ENCODE data around the gene RAD51B.

RAD51B gene

DNA sequence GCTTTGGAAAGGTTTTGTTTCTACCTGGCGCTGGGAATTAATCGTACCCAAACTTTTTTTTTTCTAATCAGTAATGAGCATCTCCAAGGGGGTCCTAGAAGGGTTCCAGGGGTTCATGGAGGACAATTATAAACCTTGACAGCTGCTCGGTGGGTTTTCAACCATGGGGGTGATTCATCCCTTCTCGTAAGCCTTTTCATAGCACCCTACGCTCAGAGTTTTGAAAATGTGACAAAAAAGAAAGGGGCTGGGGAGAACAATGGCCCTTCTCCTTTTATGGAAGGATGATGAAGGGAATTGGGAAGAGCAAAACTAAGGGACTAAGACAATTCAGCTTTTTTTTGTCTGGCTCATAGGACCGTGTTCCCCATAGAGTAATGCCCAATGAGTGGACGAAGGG is 776.6 kb downstream of the RAD51B start:
- no peaks in the 10 kb centered on the region for H3K27me3 ChIP-seq
- H3K36me3 ChIP-seq = no peaks in the 10 kb centered on the region
- H3K4me1 ChIP-seq = peaks cover 59% of the 10 kb centered on the region
- H4K20me1 ChIP-seq = no peaks in the 10 kb centered on the region
- no peak overlapping the region for H3K27ac ChIP-seq
- no peaks in the 10 kb centered on the region; the same call in 1 of the 2 replicates for H3K9me3 ChIP-seq
- TF ChIP-seq Cebpa-rat (IDR thresholded peaks at IDR 0.05) = no peak
- H3K4me2 ChIP-seq = no peak overlapping the region
- no peak overlapping the region for H3K9ac ChIP-seq
- no peak overlapping the region for H3K4me3 ChIP-seq

DNA sequence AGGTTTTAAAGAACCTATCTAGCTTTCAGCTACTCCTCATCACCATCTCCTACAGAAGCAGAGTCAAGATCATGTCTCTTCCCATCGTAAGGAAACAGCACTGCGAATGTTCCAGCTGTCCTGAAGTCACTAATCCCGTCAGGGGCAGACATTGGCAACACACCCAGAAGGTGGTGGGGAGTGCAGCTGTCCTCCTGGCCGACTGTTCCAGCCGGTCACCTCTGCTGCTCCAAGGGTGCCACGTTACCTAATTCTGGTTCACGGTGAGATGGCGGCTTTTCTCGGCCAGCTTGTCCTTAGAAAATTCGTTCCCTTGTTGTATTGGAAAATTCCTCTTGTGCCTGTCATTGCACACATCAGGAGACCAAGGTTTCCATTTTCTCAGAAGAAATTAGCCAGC is 777.1 kb downstream of the RAD51B start:
- no peaks in the 10 kb centered on the region for H3K36me3 ChIP-seq
- H3K4me3 ChIP-seq = no peak overlapping the region
- no peaks in the 10 kb centered on the region; the same call in 1 of the 2 replicates for H3K9me3 ChIP-seq
- H3K4me1 ChIP-seq = peaks cover 60% of the 10 kb centered on the region
- H3K27ac ChIP-seq = no peak overlapping the region
- no peaks in the 10 kb centered on the region for H3K27me3 ChIP-seq
- H4K20me1 ChIP-seq = no peaks in the 10 kb centered on the region
- TF ChIP-seq Cebpa-rat (IDR thresholded peaks at IDR 0.05) = no peak
- H3K9ac ChIP-seq = no peak overlapping the region
- H3K4me2 ChIP-seq = no peak overlapping the region

- Histone ChIP-seq H3K27me3 (no peaks in the 10 kb centered on the region), H3K4me3 (no peak overlapping the region), H3K9me3 (no peaks in the 10 kb centered on the region; the same call in 1 of the 2 replicates), H3K9ac (no peak overlapping the region), H3K27ac (no peak overlapping the region), H3K4me2 (no peak overlapping the region), H3K36me3 (no peaks in the 10 kb centered on the region), H3K4me1 (peaks cover 56% of the 10 kb centered on the region), H4K20me1 (no peaks in the 10 kb centered on the region)
- TF ChIP-seq Cebpa-rat (IDR thresholded peaks at IDR 0.05) = no peak
Observed at GRCh38 chr14:68598089-68598488, 778.5 kb downstream of the RAD51B start.

- Histone ChIP-seq H3K27ac (no peak overlapping the region), H3K9ac (no peak overlapping the region), H3K4me3 (no peak overlapping the region), H3K27me3 (no peaks in the 10 kb centered on the region), H3K36me3 (no peaks in the 10 kb centered on the region), H3K4me2 (peak overlapping the region; percentile 68; the same call in 1 of the 2 replicates), H4K20me1 (no peaks in the 10 kb centered on the region), H3K4me1 (peaks cover 56% of the 10 kb centered on the region), H3K9me3 (peaks cover 2% of the 10 kb centered on the region; the same call in 1 of the 2 replicates)
- TF ChIP-seq Cebpa-rat (IDR thresholded peaks at IDR 0.05) = peak; percentile 61; the same call in 1 of the 2 replicates
Observed at GRCh38 chr14:68598621-68599447, 779.3 kb downstream of the RAD51B start.

DNA sequence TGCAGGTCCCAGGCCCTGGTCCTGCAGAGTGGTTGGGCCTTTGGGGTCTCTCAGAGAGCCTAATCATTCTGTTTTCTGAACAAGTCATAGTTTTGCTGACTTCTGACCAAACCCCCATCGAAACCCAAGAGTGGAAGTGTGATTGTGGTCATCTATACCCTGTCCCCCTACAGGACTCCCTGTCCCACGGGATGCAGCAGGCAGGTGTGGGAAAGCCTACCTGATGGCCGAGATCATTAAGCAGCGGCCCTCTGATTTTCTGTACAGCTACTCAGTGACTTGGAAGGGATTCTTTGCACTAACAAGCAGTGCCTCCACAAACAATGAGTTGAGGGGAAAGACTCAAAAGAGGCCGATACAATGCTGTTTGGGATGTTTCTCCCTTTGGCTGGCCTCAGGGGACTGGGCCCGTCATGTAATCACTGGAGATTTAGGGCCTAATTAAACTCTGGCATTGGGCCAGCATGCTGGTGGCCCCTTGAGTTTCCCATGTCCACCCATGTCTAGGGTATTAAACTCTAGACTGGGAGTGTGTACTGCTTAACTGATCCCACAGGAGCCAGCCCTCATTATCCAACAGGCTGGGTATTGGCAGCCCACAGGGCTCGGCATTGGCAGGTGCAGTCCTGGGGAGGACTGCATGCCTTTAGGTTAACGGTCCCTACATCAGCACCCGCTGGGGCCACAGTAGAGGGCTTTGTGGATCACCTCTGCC is 780.5 kb downstream of the RAD51B start:
- no peak overlapping the region for H3K9ac ChIP-seq
- H3K4me1 ChIP-seq = peaks cover 46% of the 10 kb centered on the region
- peaks cover 9% of the 10 kb centered on the region for H3K36me3 ChIP-seq
- H3K27me3 ChIP-seq = no peaks in the 10 kb centered on the region
- H4K20me1 ChIP-seq = no peaks in the 10 kb centered on the region
- H3K9me3 ChIP-seq = peaks cover 14% of the 10 kb centered on the region
- H3K4me2 ChIP-seq = peak overlapping the region; percentile 68
- peak overlapping the region; percentile 18 for H3K27ac ChIP-seq
- TF ChIP-seq Cebpa-rat (IDR thresholded peaks at IDR 0.05) = no peak
- no peak overlapping the region for H3K4me3 ChIP-seq

GRCh38 chr14:68602507-68602906 is 782.9 kb downstream of the RAD51B start:
- no peak overlapping the region for H3K9ac ChIP-seq

GRCh38 chr14:68603533-68604360 is 784.2 kb downstream of the RAD51B start:
- H3K9ac ChIP-seq = no peak overlapping the region
- peaks cover 76% of the 10 kb centered on the region for H3K4me1 ChIP-seq
- H3K4me3 ChIP-seq = no peak overlapping the region
- peaks cover 25% of the 10 kb centered on the region for H3K9me3 ChIP-seq
- no peaks in the 10 kb centered on the region for H4K20me1 ChIP-seq
- no peak for TF ChIP-seq Cebpa-rat (IDR thresholded peaks at IDR 0.05)
- H3K27me3 ChIP-seq = no peaks in the 10 kb centered on the region
- peaks cover 14% of the 10 kb centered on the region for H3K36me3 ChIP-seq
- H3K27ac ChIP-seq = peak overlapping the region; percentile 19; the same call in 1 of the 2 replicates
- H3K4me2 ChIP-seq = 0 out of 2 replicates have a peak overlapping the region, but pooled peaks have one; percentile 2

More at GRCh38 chr14:68602507-68602906, 782.9 kb downstream of the RAD51B start:
- TF ChIP-seq Cebpa-rat (IDR thresholded peaks at IDR 0.05) = no peak
- H4K20me1 ChIP-seq = no peaks in the 10 kb centered on the region
- H3K36me3 ChIP-seq = peaks cover 14% of the 10 kb centered on the region
- no peak overlapping the region for H3K4me3 ChIP-seq
- peaks cover 25% of the 10 kb centered on the region for H3K9me3 ChIP-seq
- H3K4me2 ChIP-seq = no peak overlapping the region
- H3K27me3 ChIP-seq = no peaks in the 10 kb centered on the region
- no peak overlapping the region for H3K27ac ChIP-seq
- H3K4me1 ChIP-seq = peaks cover 64% of the 10 kb centered on the region

GRCh38 chr14:68604361-68604730 is 784.8 kb downstream of the RAD51B start:
- peaks cover 14% of the 10 kb centered on the region for H3K36me3 ChIP-seq
- no peaks in the 10 kb centered on the region for H4K20me1 ChIP-seq
- no peaks in the 10 kb centered on the region for H3K27me3 ChIP-seq
- no peak overlapping the region for H3K4me2 ChIP-seq
- no peak overlapping the region for H3K9ac ChIP-seq
- H3K4me1 ChIP-seq = peaks cover 76% of the 10 kb centered on the region
- H3K9me3 ChIP-seq = peaks cover 25% of the 10 kb centered on the region
- no peak overlapping the region for H3K4me3 ChIP-seq
- H3K27ac ChIP-seq = peak overlapping the region; percentile 19; the same call in 1 of the 2 replicates
- no peak for TF ChIP-seq Cebpa-rat (IDR thresholded peaks at IDR 0.05)

DNA sequence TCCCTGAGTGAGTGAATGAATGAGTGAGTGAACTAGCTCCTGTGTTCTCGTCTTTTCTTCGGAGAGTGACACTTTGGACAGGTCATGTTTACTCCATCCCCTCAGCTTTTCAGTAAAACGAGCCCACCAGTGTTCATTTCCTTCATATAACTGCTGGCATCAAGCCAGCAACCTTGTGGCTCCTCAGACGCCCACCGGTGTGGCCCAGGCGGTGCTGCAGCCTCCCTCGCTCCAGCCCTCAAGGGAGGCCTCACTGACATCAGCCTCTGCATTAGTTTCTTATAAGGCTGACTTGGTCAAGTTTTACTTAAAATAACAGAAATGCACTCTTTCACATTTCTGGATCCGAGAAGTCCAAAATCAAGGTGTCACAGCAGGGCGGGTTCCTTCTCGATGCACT is 785.2 kb downstream of the RAD51B start:
- Histone ChIP-seq H3K27ac (0 out of 2 replicates have a peak overlapping the region, but pooled peaks have one; percentile 19), H3K4me1 (peaks cover 74% of the 10 kb centered on the region), H3K27me3 (no peaks in the 10 kb centered on the region), H4K20me1 (no peaks in the 10 kb centered on the region), H3K4me2 (no peak overlapping the region), H3K4me3 (no peak overlapping the region), H3K9me3 (peaks cover 25% of the 10 kb centered on the region), H3K36me3 (peaks cover 14% of the 10 kb centered on the region), H3K9ac (no peak overlapping the region)
- no peak for TF ChIP-seq Cebpa-rat (IDR thresholded peaks at IDR 0.05)
